HG03469 (cell line): ENCODE measurements around the gene OR1F1.
"Not testable (repeated sequence)": the region's sequence is repeated elsewhere in the genome, so short reads cannot be mapped to it uniquely, and the experiment has no call there.

Experiments
- ATAC-seq: cut with Tn5 transposase; IDR thresholded peaks from one replicate; pipeline ENCODE4 v1.9.1; 2021; ENCODE audit warnings: mild to moderate bottlenecking, moderate library complexity, moderate number of reproducible peaks; ENCODE audit not compliant: unreplicated experiment

The OR1F1 gene

DNA sequence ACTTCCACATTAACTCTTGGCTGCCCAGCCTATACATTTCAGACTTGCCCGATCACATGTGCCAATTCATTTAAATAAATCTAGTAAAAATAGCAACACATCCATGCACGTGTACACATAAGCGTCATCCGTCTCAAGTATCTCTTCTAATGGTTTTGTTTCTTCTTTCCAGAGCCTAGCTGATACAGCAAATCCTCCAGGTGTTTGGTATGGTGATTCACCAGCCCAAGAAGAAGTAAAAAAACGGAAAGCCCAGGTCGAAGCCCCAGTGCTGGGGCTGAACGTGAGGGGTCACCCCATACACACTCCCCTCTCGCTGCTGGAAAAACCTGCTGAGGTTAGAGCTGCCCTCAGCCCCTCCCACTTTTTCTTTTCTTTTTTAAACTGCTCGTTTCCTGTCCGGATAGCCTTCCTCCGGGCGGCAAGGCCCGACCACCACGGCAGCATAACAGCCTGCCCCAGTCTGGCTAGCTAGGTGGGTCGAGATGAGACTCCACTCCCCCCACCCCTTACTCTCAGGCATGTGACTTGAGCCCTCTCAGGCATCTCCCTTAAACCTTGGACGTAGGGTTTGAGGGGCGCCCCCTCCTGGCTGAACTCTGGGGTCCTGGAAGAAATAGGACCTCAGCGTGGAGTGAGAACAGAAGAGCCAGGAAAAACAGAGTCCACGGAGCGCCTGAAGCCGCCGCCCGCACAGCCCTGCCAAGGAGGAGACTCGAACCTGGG lies 13.9 kb upstream of the OR1F1 start:
- no peak for ATAC-seq

GRCh38 chr16:3174618-3175148 lies 13.3 kb upstream of the OR1F1 start:
- ATAC-seq, result no peak

GRCh38 chr16:3175157-3176093 lies 12.6 kb upstream of the OR1F1 start:
- no peak for ATAC-seq

DNA sequence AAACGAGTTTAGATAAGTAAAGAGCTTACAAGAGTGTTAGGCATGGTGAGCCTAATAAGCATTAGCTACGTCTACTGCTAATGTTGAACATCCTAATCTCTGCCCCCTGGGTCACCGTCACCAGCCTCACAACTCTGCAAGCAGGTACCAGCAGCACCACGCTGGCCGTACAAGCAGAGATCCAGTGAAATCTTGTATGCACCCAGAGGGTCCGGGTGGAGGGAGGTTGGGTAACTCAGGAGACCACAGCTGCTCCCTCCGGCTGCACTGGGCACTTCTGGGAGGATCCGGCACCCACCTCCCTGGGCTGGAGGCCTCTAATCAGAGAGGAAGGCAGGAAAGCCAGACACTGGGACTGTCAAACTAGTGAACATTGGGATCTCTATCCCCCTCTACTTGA lies 8.4 kb upstream of the OR1F1 start:
- no peak for ATAC-seq

- no peak for ATAC-seq
Observed at GRCh38 chr16:3180445-3180878, 7.5 kb upstream of the OR1F1 start.

DNA sequence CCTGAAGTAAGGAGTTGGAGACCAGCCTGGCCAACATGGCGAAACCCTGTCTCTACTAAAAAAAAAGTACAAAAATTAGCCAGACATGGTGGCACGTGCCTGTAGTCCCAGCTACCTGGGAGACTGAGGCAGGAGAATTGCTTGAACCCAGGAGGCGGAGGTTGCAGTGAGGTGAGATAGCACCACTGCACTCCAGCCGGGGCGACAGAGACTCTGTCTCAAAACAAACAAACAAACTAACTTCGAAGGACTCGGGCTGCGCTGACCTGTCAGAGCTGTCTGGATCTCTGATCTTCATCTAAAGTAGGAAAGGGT lies 5.8 kb upstream of the OR1F1 start:
- ATAC-seq, result not testable (repeated sequence)

DNA sequence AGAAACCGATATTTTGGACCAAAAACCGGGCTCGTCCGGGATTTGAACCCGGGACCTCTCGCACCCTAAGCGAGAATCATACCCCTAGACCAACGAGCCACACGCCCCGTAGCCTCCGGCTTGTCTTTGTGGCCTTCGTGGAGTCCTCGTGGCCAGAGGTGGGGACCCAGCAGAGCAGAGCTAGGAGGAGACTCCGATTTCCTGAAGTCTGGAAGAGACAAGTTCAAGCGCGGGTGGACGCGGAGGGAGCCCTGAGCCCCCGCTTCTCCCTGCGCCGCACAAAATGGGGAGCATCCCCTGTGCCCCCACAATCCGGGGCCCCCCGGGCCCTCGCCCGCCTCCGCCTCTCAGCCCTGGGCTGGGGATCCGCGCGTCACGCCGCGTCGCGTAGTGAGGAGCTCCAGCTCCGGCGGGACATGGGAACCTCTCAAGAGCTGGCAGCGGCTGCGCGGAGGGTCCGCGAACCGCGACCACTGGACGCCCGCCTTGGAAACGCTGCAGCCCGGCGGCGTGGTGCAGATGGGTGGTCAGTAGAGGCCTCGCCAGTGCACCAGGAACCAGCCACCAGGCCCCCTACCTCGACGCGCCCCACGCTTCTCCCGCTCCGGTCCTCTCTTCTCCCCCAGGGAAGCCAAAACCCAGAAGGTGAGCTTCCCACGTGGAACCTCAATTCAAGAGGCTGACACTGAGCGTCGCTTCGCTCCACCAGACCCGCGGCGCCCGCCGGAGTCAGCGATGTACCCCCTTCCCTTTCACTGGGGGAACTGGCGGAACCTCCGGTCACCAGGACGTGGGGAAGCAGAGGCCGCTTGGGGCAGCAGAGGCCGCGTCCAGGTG lies 5.2 kb upstream of the OR1F1 start:
- ATAC-seq, result no peak

DNA sequence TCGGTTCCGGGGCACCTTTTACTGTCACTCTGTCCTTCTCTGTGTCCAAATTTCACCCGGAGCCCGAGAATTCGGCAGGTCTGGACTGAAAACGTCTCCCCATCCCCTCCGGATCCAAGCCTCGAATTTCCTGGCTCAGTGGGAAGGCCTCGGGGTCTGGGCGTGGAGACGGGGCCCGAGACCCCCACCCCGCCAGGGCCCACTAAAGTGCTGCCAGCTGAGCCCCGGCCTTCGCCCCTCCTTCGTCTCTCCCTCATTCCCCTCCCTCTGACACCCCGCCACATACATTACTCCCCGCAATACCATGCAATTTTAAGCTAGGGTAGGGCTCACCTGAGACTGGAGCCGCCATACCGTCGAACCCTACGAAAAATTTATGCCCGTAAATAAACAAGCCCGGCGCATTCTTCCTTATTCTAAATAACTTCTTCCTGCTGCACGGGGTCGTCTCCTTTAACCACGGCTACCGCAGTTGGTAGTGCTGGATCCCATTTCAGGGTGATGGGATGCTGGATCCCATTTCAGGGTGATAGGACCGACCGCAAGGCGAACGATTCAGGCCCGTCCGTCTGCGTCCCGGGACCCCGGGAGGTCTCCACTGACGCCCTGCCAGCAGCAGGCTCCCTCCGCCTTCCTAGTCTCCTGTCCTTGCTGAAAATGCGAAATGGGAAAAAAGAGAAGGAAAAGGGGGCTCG lies 4.4 kb upstream of the OR1F1 start:
- no peak for ATAC-seq

- ATAC-seq, result no peak
Observed at GRCh38 chr16:3186946-3187690, 886 bp upstream of the OR1F1 start.

DNA sequence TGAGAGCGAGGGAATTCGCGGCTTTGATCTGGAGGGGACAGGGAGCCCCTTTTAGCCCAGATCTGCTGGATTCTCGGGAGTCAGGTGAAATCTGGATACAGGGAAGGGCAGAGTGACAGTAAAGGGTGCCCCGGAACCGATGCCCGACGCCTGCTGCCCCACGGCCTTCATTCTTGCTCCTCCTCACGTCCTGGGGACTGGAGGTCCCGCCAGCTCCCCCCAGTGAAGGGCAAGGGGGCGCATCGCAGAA lies 596 bp downstream of the OR1F1 start:
- ATAC-seq, result no peak

GRCh38 chr16:3188925-3189825 lies 1.2 kb downstream of the OR1F1 start:
- no peak for ATAC-seq

DNA sequence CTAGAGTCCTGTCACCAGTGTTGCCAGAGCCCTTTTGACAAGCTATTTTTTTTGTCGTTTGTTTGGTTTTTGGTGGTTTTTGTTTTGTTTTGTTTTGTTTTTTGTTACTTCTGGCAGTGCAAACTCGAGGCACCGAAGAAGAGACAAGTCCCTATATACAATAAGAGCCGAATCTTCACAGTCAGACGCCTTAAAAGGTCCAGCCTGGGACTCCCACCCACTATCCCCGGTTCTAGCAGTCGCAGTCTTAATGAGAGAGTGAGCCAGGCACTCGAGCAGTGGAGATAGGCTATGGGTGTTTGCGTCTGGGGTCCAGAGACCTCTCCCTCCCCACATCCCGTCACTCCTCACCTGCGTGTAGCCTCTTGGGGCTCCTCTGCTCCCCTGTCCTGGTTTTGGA lies 1.9 kb downstream of the OR1F1 start:
- no peak for ATAC-seq

- ATAC-seq, result no peak
Observed at GRCh38 chr16:3190949-3191353, 2.9 kb downstream of the OR1F1 start.

GRCh38 chr16:3192476-3193019 lies 4.5 kb downstream of the OR1F1 start:
- no peak for ATAC-seq

- no peak for ATAC-seq
Observed at GRCh38 chr16:3193221-3194212, 5.5 kb downstream of the OR1F1 start.

- ATAC-seq, result no peak
Observed at GRCh38 chr16:3194792-3195191, 6.8 kb downstream of the OR1F1 start.

DNA sequence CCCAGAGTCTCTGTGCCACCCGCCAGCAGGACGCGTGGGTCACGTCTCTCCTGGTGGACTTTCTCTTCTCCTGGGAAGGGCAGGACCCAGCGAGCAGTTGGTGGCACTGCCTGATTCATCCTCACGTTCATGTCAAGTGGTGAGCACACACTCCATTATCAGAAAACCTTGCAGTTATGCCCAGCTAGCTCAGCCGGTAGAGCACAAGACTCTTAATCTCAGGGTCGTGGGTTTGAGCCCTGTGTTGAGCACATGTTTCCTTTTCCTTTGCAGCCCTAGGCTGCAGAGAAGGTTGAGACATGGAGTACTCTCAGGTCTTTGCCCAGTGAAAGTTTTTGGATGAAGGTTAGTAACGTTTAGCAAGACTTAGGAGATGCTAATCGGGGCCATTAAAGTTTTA lies 8.0 kb downstream of the OR1F1 start:
- no peak for ATAC-seq
